Measurements from ENCODE around the gene DNAJC13. TPM values are rescaled to one million over a fixed set of nuclear protein-coding genes. Genes with fewer than 3 reads are reported as not detected.

The DNAJC13 gene
- total and polyA plus RNA-seq, 2 donors (not counting 3 experiments of a cell fraction or from before 2014, with no cell fraction given) = 14.3 to 71.7 TPM

DNA sequence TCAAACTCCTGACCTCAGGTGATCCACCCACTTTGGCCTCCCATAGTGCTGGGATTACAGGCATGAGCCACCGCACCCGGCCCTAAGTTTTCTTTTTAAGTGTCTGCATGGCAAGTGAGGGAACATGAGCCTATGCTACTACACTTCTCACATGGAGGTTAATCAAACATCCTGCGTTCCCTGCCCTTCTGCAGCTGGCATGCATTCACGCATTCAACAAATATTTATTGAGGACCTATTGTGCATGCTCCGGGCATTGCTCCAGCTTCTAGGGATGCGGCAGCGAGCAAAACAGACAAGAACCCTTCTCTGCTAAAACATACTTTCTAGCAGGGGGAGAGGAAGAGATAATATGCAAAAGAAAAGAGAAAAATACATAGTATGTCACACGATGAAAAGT, 137.1 kb downstream of the DNAJC13 start:
- Histone ChIP-seq H3K9ac (replicated peaks; ENCODE audit: extremely low read depth, insufficient read depth, low read length) (no peak overlapping the region), H3K9me1 (replicated peaks; ENCODE audit: control insufficient read depth, extremely low read depth, insufficient read depth, low read length) (no peaks in the 10 kb centered on the region), H4K20me1 (replicated peaks; ENCODE audit: control insufficient read depth, extremely low read depth, insufficient read depth, low read length) (no peaks in the 10 kb centered on the region), H3K9me3 (replicated peaks; ENCODE audit: control insufficient read depth, insufficient read depth, low read length) (no peaks in the 10 kb centered on the region), H3K4me3 (replicated peaks in 1 of 3; ENCODE audit: insufficient read depth in 1 of 3, low read depth in 1 of 3, low read length in 3 of 3) (no peak overlapping the region), H3K79me2 (ENCODE audit: control insufficient read depth, insufficient read depth, low read length) (no peaks in the 10 kb centered on the region), H3K4me2 (ENCODE audit: insufficient read depth, low read length) (peak overlapping the region; percentile 31), H3K4me1 (ENCODE audit: control insufficient read depth, extremely low read depth, insufficient read depth, low read length) (peaks cover 45% of the 10 kb centered on the region), H2AFZ (ENCODE audit: low read depth, low read length) (no peak overlapping the region), H3K36me3 (ENCODE audit: control insufficient read depth in 2 of 2, extremely low read depth in 1 of 2, insufficient read depth in 2 of 2, low read length in 2 of 2) (no peaks in the 10 kb centered on the region), H3K27ac (ENCODE audit: insufficient read depth, low read depth, low read length) (no peak overlapping the region), H3K27me3 (ENCODE audit: control insufficient read depth in 2 of 2, insufficient read depth in 2 of 2, low read length in 2 of 2) (no peaks in the 10 kb centered on the region)
- dilution Hi-C loops (cut with MboI; ENCODE audit: extremely low pct_ligation_motif_present, low sequenced_read_pairs) = no loop called here
- DNase-seq (ENCODE audit: low read depth, low spot score) (peak; percentile 92), FAIRE-seq (peak; percentile 18)
- BruUV-seq (replicated peaks) = no TSS peak
- ChIA-PET CTCF (interaction anchor here (0.6 to 2.9 kb wide), 3 partner anchors 18 to 88 kb away, joined by 3 to 15 read pairs (median 14); no protein-coding TSS in a partner anchor), POLR2A (no interaction called here)
- TF ChIP-seq JUN (IDR thresholded peaks at IDR 0.05; ENCODE audit: borderline replicate concordance, insufficient read depth, insufficient read length, low read depth) (no peak), POLR2AphosphoS5 (IDR thresholded peaks at IDR 0.05; ENCODE audit: insufficient read depth, low read depth, low read length) (peak; percentile 54), FOS (IDR thresholded peaks at IDR 0.05; ENCODE audit: borderline replicate concordance, insufficient read depth, low read length) (no peak)
- intact Hi-C loops (cut with micrococcal nuclease) = no loop called here

DNA sequence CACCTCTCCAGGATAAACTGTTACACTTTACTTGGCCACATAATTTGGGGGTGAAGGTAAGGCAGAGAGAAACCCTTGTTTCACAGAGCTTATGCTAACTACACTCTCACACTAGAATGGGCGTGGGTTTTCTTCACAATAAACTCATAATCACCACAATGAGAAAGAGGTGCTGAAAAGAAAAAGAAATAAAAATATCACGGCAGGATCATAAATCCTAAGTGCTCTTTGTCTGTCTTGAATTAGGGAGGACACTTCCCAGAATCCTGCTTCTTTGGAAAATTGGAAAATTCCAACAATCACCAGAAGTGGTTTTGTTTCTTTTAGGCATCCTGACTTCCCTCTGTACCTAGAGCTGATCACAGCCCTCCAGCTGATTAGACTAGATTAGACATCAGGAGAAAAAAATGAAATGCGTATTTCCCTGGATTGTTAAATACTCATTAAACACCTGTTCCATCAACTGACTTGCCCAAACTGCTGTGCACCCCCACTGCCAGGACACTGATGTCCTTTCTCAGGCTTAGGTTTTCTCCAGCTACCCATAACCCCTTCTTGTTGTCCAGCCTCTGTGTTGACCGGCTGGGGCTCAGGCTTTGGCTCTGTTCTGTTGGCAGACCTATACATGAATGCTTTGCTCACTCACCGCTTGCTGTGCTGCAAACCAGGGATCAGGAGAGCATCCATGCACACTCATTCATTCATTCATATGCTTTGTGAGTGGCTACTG, 138.2 kb downstream of the DNAJC13 start:
- CTCF ChIA-PET = interaction anchor here (2.8 to 2.9 kb wide), 2 partner anchors 19 to 87 kb away, joined by 14 to 15 read pairs; no protein-coding TSS in a partner anchor
- Histone ChIP-seq H3K27ac (ENCODE audit: insufficient read depth, low read depth, low read length) (peak overlapping the region; percentile 63), H3K4me3 (replicated peaks in 1 of 3; ENCODE audit: insufficient read depth in 1 of 3, low read depth in 1 of 3, low read length in 3 of 3) (no peak overlapping the region), H3K9me3 (replicated peaks; ENCODE audit: control insufficient read depth, insufficient read depth, low read length) (no peaks in the 10 kb centered on the region), H3K4me1 (ENCODE audit: control insufficient read depth, extremely low read depth, insufficient read depth, low read length) (peaks cover 34% of the 10 kb centered on the region), H3K27me3 (ENCODE audit: control insufficient read depth in 2 of 2, insufficient read depth in 2 of 2, low read length in 2 of 2) (no peaks in the 10 kb centered on the region), H3K36me3 (ENCODE audit: control insufficient read depth in 2 of 2, extremely low read depth in 1 of 2, insufficient read depth in 2 of 2, low read length in 2 of 2) (no peaks in the 10 kb centered on the region), H3K79me2 (ENCODE audit: control insufficient read depth, insufficient read depth, low read length) (no peaks in the 10 kb centered on the region), H3K9me1 (replicated peaks; ENCODE audit: control insufficient read depth, extremely low read depth, insufficient read depth, low read length) (no peaks in the 10 kb centered on the region), H3K9ac (replicated peaks; ENCODE audit: extremely low read depth, insufficient read depth, low read length) (peak overlapping the region; percentile 37), H4K20me1 (replicated peaks; ENCODE audit: control insufficient read depth, extremely low read depth, insufficient read depth, low read length) (no peaks in the 10 kb centered on the region), H2AFZ (ENCODE audit: low read depth, low read length) (peak overlapping the region; percentile 18), H3K4me2 (ENCODE audit: insufficient read depth, low read length) (peak overlapping the region; percentile 37)
- no TSS peak for BruUV-seq (replicated peaks)
- intact Hi-C loops (cut with micrococcal nuclease) = no loop called here
- no peak for FAIRE-seq
- POLR2A ChIA-PET = interaction anchor here (1.3 kb wide), 1 partner anchor 11 kb away, joined by 3 read pairs; no protein-coding TSS in a partner anchor
- TF ChIP-seq JUN (IDR thresholded peaks at IDR 0.05; ENCODE audit: borderline replicate concordance, insufficient read depth, insufficient read length, low read depth) (no peak), POLR2AphosphoS5 (IDR thresholded peaks at IDR 0.05; ENCODE audit: insufficient read depth, low read depth, low read length) (no peak), POLR2A (IDR thresholded peaks at IDR 0.05; ENCODE audit: low read depth, low read length) (no peak), EZH2 (IDR thresholded peaks at IDR 0.05; ENCODE audit: borderline replicate concordance, low read depth, low read length, severe bottlenecking) (no peak), MYC (IDR thresholded peaks at IDR 0.05; ENCODE audit: low read depth, low read length) (no peak), FOS (IDR thresholded peaks at IDR 0.05; ENCODE audit: borderline replicate concordance, insufficient read depth, low read length) (no peak)
- TF ChIP-seq, protein P1, sequence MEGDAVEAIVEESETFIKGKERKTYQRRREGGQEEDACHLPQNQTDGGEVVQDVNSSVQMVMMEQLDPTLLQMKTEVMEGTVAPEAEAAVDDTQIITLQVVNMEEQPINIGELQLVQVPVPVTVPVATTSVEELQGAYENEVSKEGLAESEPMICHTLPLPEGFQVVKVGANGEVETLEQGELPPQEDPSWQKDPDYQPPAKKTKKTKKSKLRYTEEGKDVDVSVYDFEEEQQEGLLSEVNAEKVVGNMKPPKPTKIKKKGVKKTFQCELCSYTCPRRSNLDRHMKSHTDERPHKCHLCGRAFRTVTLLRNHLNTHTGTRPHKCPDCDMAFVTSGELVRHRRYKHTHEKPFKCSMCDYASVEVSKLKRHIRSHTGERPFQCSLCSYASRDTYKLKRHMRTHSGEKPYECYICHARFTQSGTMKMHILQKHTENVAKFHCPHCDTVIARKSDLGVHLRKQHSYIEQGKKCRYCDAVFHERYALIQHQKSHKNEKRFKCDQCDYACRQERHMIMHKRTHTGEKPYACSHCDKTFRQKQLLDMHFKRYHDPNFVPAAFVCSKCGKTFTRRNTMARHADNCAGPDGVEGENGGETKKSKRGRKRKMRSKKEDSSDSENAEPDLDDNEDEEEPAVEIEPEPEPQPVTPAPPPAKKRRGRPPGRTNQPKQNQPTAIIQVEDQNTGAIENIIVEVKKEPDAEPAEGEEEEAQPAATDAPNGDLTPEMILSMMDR (IDR thresholded peaks at IDR 0.05; ENCODE audit: extremely low read depth in 1 of 2, insufficient read depth in 1 of 2, low read depth in 1 of 2, low read length in 2 of 2) = no peak
- TF ChIP-seq, protein P2, sequence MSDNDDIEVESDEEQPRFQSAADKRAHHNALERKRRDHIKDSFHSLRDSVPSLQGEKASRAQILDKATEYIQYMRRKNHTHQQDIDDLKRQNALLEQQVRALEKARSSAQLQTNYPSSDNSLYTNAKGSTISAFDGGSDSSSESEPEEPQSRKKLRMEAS (IDR thresholded peaks at IDR 0.05; ENCODE audit: insufficient read depth, insufficient read length) = no peak
- dilution Hi-C loops (cut with MboI; ENCODE audit: extremely low pct_ligation_motif_present, low sequenced_read_pairs) = no loop called here
- peak; percentile 90 for DNase-seq (ENCODE audit: low read depth, low spot score)
